H9 (cell line): Measurements from ENCODE around the gene ATPAF1. TPM values are rescaled to one million over a fixed set of nuclear protein-coding genes. Genes with fewer than 3 reads are reported as not detected.

Experiments used
- DNase-seq: peaks from one replicate; pipeline ENCODE4 v3.0.0-alpha.2; 2017
- H2AFZ ChIP-seq: one replicate; pipeline ENCODE4 v1.6.1; 2013; ENCODE audit warnings: mild to moderate bottlenecking, low read length, control low read depth, moderate library complexity
- H2AK5ac ChIP-seq: 2 replicates; pipeline ENCODE4 v1.6.1; 2013; ENCODE audit warnings: low read length, control low read depth, mixed read lengths; ENCODE audit not compliant: insufficient read length
- H2BK120ac ChIP-seq: one replicate; pipeline ENCODE4 v1.6.1; 2013; ENCODE audit warnings: low read depth, mild to moderate bottlenecking, low read length, control low read depth, inconsistent platforms; ENCODE audit not compliant: poor library complexity, severe bottlenecking
- H2BK12ac ChIP-seq: 2 replicates; pipeline ENCODE4 v1.6.1; 2013; ENCODE audit warnings: low read length, control low read depth, mixed read lengths, low read depth; ENCODE audit not compliant: insufficient read length
- H2BK15ac ChIP-seq: 2 replicates; pipeline ENCODE4 v1.6.1; 2013; ENCODE audit warnings: low read depth, low read length, control low read depth
- H2BK20ac ChIP-seq: one replicate; pipeline ENCODE4 v1.6.1; 2013; ENCODE audit warnings: low read depth, mild to moderate bottlenecking, low read length, control low read depth, inconsistent platforms; ENCODE audit not compliant: poor library complexity, severe bottlenecking
- H2BK5ac ChIP-seq: 2 replicates; pipeline ENCODE4 v1.6.1; 2013; ENCODE audit warnings: low read length, control low read depth, mixed read lengths; ENCODE audit not compliant: insufficient read length
- H3K14ac ChIP-seq: 2 replicates; pipeline ENCODE4 v1.6.1; 2013; ENCODE audit warnings: low read length, control low read depth; ENCODE audit not compliant: insufficient read depth
- H3K18ac ChIP-seq: 2 replicates; pipeline ENCODE4 v1.6.1; 2013; ENCODE audit warnings: low read depth, mild to moderate bottlenecking, mixed read lengths, low read length, control low read depth; ENCODE audit not compliant: insufficient read length
- H3K23ac ChIP-seq: 2 replicates; pipeline ENCODE4 v1.6.1; 2013; ENCODE audit warnings: low read length, control low read depth, mixed read lengths, low read depth; ENCODE audit not compliant: insufficient read length
- H3K23me2 ChIP-seq: 2 replicates; pipeline ENCODE4 v1.6.1; 2013; ENCODE audit warnings: low read depth, mild to moderate bottlenecking, mixed read lengths, low read length, control low read depth; ENCODE audit not compliant: insufficient read length, poor library complexity, severe bottlenecking
- H3K27ac ChIP-seq: 2 replicates; pipeline ENCODE4 v1.5.1; 2013; ENCODE audit warnings: low read length, control low read depth, mixed read lengths, low read depth; ENCODE audit not compliant: insufficient read length
- H3K27me3 ChIP-seq: 2 replicates; pipeline ENCODE4 v1.6.1; 2013; ENCODE audit warnings: low read length, control low read depth, inconsistent platforms; ENCODE audit not compliant: insufficient read depth
- H3K4ac ChIP-seq: 2 replicates; pipeline ENCODE4 v1.6.1; 2013; ENCODE audit warnings: low read depth, mild to moderate bottlenecking, control low read depth, inconsistent platforms, low read length, moderate library complexity
- H3K4me1 ChIP-seq: 2 replicates; pipeline ENCODE4 v1.6.1; 2013; ENCODE audit warnings: low read length, control low read depth, inconsistent platforms; ENCODE audit not compliant: insufficient read depth
- H3K4me2 ChIP-seq: 2 replicates; pipeline ENCODE4 v1.6.1; 2013; ENCODE audit warnings: low read length, control low read depth, mixed read lengths; ENCODE audit not compliant: insufficient read length, insufficient read depth
- H3K56ac ChIP-seq: 2 replicates; pipeline ENCODE4 v1.6.1; 2013; ENCODE audit warnings: low read depth, mild to moderate bottlenecking, mixed read lengths, low read length, control low read depth; ENCODE audit not compliant: insufficient read length
- H3K79me1 ChIP-seq: 2 replicates; pipeline ENCODE4 v1.6.1; 2013; ENCODE audit warnings: low read depth, mild to moderate bottlenecking, moderate library complexity, low read length, control low read depth, inconsistent platforms; ENCODE audit not compliant: insufficient read depth, poor library complexity, severe bottlenecking
- H3K79me2 ChIP-seq: 2 replicates; pipeline ENCODE4 v1.6.1; 2013; ENCODE audit warnings: low read length, control low read depth, inconsistent platforms; ENCODE audit not compliant: insufficient read depth
- H3K9ac ChIP-seq: 2 replicates; pipeline ENCODE4 v1.6.1; 2013; ENCODE audit warnings: low read length, control low read depth, mixed read lengths; ENCODE audit not compliant: insufficient read length; ENCODE audit errors: extremely low read depth
- H3K9me3 ChIP-seq: one replicate; pipeline ENCODE4 v1.6.1; 2013; ENCODE audit warnings: low read depth, low read length, inconsistent platforms; ENCODE audit not compliant: control insufficient read depth
- H3T11ph ChIP-seq: one replicate; pipeline ENCODE4 v1.6.1; 2013; ENCODE audit warnings: mild to moderate bottlenecking, low read length, control low read depth, inconsistent platforms
- H4K20me1 ChIP-seq: one replicate; pipeline ENCODE4 v1.6.1; 2013; ENCODE audit not compliant: control insufficient read depth, insufficient read length, insufficient read depth
- H4K5ac ChIP-seq: 2 replicates; pipeline ENCODE4 v1.6.1; 2013; ENCODE audit warnings: low read depth, mild to moderate bottlenecking, mixed read lengths, low read length, control low read depth; ENCODE audit not compliant: insufficient read length
- H4K8ac ChIP-seq: replicated peaks from 2 replicates; pipeline ENCODE4 v1.6.1; 2013; ENCODE audit warnings: low read length, control low read depth, mixed read lengths, low read depth; ENCODE audit not compliant: insufficient read length
- H4K91ac ChIP-seq: 2 replicates; pipeline ENCODE4 v1.6.1; 2013; ENCODE audit warnings: low read depth, mild to moderate bottlenecking, moderate library complexity, mixed read lengths, low read length, control low read depth; ENCODE audit not compliant: insufficient read length
- H3K27ac Mint-ChIP-seq, 3 experiments: 2 replicates in 2 of 3; 3 replicates in 1 of 3; pipeline ENCODE4 v1.8.0; 2020 to 2021; ENCODE audit warnings: mixed read lengths in 3 of 3, mild to moderate bottlenecking in 1 of 3, moderate library complexity in 1 of 3
- H3K27me3 Mint-ChIP-seq: 2 replicates; pipeline ENCODE4 v1.8.0; 2021; ENCODE audit warnings: low read depth, mild to moderate bottlenecking, moderate library complexity, mixed read lengths
- H3K36me3 Mint-ChIP-seq, 3 experiments: 2 replicates in 2 of 3; 3 replicates in 1 of 3; pipeline ENCODE4 v1.8.0; 2020 to 2021; ENCODE audit warnings: low read depth in 3 of 3, mixed read lengths in 3 of 3; ENCODE audit not compliant: insufficient read depth in 1 of 3
- H3K4me1 Mint-ChIP-seq, 2 experiments: 2 replicates each; pipeline ENCODE4 v1.8.0; 2020; ENCODE audit warnings: mixed read lengths in 2 of 2
- H3K4me3 Mint-ChIP-seq, 2 experiments: 2 replicates in 1 of 2; 3 replicates in 1 of 2; pipeline ENCODE4 v1.8.0; 2020 to 2021; ENCODE audit warnings: mild to moderate bottlenecking in 2 of 2, mixed read lengths in 2 of 2, moderate library complexity in 1 of 2
- H3K9me3 Mint-ChIP-seq, 2 experiments: 2 replicates in 1 of 2; 3 replicates in 1 of 2; pipeline ENCODE4 v1.8.0; 2020; ENCODE audit warnings: mild to moderate bottlenecking in 2 of 2, mixed read lengths in 2 of 2, moderate library complexity in 1 of 2
- WGBS: extraction: QIAGEN DNeasy Blood & Tissue Kit; methylation state at CpG from one replicate; pipeline ENCODE4 v1.1.7; 2013; ENCODE audit warnings: missing lambda C conversion rate, low lambda C conversion rate, mixed read lengths; ENCODE audit not compliant: insufficient read length; ENCODE audit errors: extremely low coverage; 5-methylcytosine and 5-hydroxymethylcytosine counted together
- total RNA-seq: library from RNA; stranded (reverse); gene quantifications from 2 replicates; pipeline ENCODE4 v1.2.1, GENCODE V29; 2021
- TF ChIP-seq, protein P1 (sequence below): fragments of 200-600 bp; sonication (generic); conservative IDR thresholded peaks from 3 replicates; pipeline ENCODE4 v1.8.0; 2021; ENCODE audit warnings: antibody characterized with exemption, mild to moderate bottlenecking

The ATPAF1 gene
- total RNA-seq, 1 experiment from 2014 or later, result 57.3 TPM

DNA sequence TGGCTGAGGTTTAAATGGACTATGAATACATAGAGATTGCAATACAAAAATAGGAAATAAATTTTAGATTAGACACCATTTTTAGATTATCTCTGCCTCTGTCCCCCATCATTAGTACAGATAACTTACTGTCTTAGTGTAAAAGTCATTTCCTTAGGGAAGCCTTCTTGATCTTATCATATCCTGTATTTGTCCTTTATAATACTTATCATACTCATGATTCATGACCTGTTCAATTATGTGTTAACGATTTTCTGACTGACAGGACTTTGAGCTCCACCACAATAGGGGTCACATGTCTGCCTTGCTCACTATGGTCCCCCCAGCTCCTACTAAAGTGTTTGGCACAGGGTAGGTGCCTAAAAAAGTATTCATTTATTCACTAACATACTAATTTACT is 18.1 kb upstream of the ATPAF1 start:
- H3K4me1 Mint-ChIP-seq, result no peaks in the 10 kb centered on the region
- H3K23ac ChIP-seq, result no peak overlapping the region
- no peak overlapping the region for H2BK120ac ChIP-seq
- H3T11ph ChIP-seq, result no peak overlapping the region
- H3K9me3 Mint-ChIP-seq, result no peaks in the 10 kb centered on the region
- H3K79me2 ChIP-seq, result no peaks in the 10 kb centered on the region
- no peak overlapping the region for H2BK12ac ChIP-seq
- no peak overlapping the region for H3K56ac ChIP-seq
- no peaks in the 10 kb centered on the region for H3K27me3 Mint-ChIP-seq
- H3K4me2 ChIP-seq, result no peak overlapping the region
- H4K20me1 ChIP-seq, result no peaks in the 10 kb centered on the region
- H2BK15ac ChIP-seq, result no peak overlapping the region
- H3K4ac ChIP-seq, result no peak overlapping the region
- H4K5ac ChIP-seq, result no peak overlapping the region
- H2AFZ ChIP-seq, result no peak overlapping the region
- H3K4me1 ChIP-seq, result no peaks in the 10 kb centered on the region
- H3K27me3 ChIP-seq, result no peaks in the 10 kb centered on the region
- H3K14ac ChIP-seq, result no peak overlapping the region
- H2BK20ac ChIP-seq, result no peak overlapping the region
- H3K9ac ChIP-seq, result no peak overlapping the region
- no peak for DNase-seq
- no peak overlapping the region for H3K4me3 Mint-ChIP-seq
- H3K23me2 ChIP-seq, result no peaks in the 10 kb centered on the region
- H3K9me3 ChIP-seq, result no peaks in the 10 kb centered on the region
- H2AK5ac ChIP-seq, result no peak overlapping the region
- H3K27ac Mint-ChIP-seq, result no peak overlapping the region
- H3K79me1 ChIP-seq, result no peaks in the 10 kb centered on the region
- no CpG with 5 or more reads among the region's 1 CpG for WGBS
- H3K18ac ChIP-seq, result no peak overlapping the region
- no peak overlapping the region for H4K91ac ChIP-seq
- no peak overlapping the region for H3K27ac ChIP-seq
- peaks cover 10 to 89% (median 77%) of the 10 kb centered on the region in 3 experiments; a peak in 6 of 7 replicates for H3K36me3 Mint-ChIP-seq
- H2BK5ac ChIP-seq, result no peak overlapping the region
- no peak overlapping the region for H4K8ac ChIP-seq
- TF ChIP-seq, protein P1, sequence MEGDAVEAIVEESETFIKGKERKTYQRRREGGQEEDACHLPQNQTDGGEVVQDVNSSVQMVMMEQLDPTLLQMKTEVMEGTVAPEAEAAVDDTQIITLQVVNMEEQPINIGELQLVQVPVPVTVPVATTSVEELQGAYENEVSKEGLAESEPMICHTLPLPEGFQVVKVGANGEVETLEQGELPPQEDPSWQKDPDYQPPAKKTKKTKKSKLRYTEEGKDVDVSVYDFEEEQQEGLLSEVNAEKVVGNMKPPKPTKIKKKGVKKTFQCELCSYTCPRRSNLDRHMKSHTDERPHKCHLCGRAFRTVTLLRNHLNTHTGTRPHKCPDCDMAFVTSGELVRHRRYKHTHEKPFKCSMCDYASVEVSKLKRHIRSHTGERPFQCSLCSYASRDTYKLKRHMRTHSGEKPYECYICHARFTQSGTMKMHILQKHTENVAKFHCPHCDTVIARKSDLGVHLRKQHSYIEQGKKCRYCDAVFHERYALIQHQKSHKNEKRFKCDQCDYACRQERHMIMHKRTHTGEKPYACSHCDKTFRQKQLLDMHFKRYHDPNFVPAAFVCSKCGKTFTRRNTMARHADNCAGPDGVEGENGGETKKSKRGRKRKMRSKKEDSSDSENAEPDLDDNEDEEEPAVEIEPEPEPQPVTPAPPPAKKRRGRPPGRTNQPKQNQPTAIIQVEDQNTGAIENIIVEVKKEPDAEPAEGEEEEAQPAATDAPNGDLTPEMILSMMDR, result no peak
